ENCODE measurements around the gene ANP32A.
A peak's percentile ranks its signal among the peaks of the same experiment; 100 is the strongest.
"Not testable (repeated sequence)": the region's sequence is repeated elsewhere in the genome, so short reads cannot be mapped to it uniquely, and the experiment has no call there.

Gene ANP32A

GRCh38 chr15:68820295-68821189, at the start of gene ANP32A:
Gene ANP32A, minus strand, starts transcription at chr15:68820895. Its CDS starts 144 bp downstream, at chr15:68820751.
- peak; percentile 99 for DNase-seq

GRCh38 chr15:68868296-68868695, 47.6 kb upstream of the ANP32A start:
- DNase-seq: no peak

GRCh38 chr15:68862415-68862814, 41.7 kb upstream of the ANP32A start:
- no peak for DNase-seq

- not testable (repeated sequence) for DNase-seq
Observed at GRCh38 chr15:68858666-68859065, 38.0 kb upstream of the ANP32A start.

- DNase-seq: not testable (repeated sequence)
Observed at GRCh38 chr15:68857443-68857842, 36.7 kb upstream of the ANP32A start.

- DNase-seq: no peak
Observed at GRCh38 chr15:68852461-68852860, 31.8 kb upstream of the ANP32A start.

- no peak for DNase-seq
Observed at GRCh38 chr15:68851971-68852370, 31.3 kb upstream of the ANP32A start.

GRCh38 chr15:68849497-68849896, 28.8 kb upstream of the ANP32A start:
- DNase-seq: no peak

- no peak for DNase-seq
Observed at GRCh38 chr15:68846851-68847439, 26.2 kb upstream of the ANP32A start.

- no peak for DNase-seq
Observed at GRCh38 chr15:68844856-68845550, 24.3 kb upstream of the ANP32A start.

- peak; percentile 77 for DNase-seq
Observed at GRCh38 chr15:68843425-68844311, 23.0 kb upstream of the ANP32A start.

- no peak for DNase-seq
Observed at GRCh38 chr15:68842958-68843357, 22.3 kb upstream of the ANP32A start.

- DNase-seq: no peak
Observed at GRCh38 chr15:68834346-68834745, 13.7 kb upstream of the ANP32A start.

- no peak for DNase-seq
Observed at GRCh38 chr15:68833700-68834331, 13.1 kb upstream of the ANP32A start.

- no peak for DNase-seq
Observed at GRCh38 chr15:68830141-68830785, 9.6 kb upstream of the ANP32A start.

- no peak for DNase-seq
Observed at GRCh38 chr15:68829068-68829467, 8.4 kb upstream of the ANP32A start.

GRCh38 chr15:68823561-68823960, 2.9 kb upstream of the ANP32A start:
- DNase-seq: no peak

GRCh38 chr15:68822818-68823217, 2.1 kb upstream of the ANP32A start:
- DNase-seq: no peak

- peak; percentile 50 for DNase-seq
Observed at GRCh38 chr15:68821841-68822381, 1.2 kb upstream of the ANP32A start.

- DNase-seq: no peak
Observed at GRCh38 chr15:68821190-68821840, 620 bp upstream of the ANP32A start.

Data from retina (tissue), 1 donor.